IMR-90 (cell line): Measurements from ENCODE around the gene DCC. TPM values are rescaled to one million over a fixed set of nuclear protein-coding genes. Genes with fewer than 3 reads are reported as not detected.

Experiments
- ATAC-seq: fragments of 200-7000 bp; cut with Tn5 transposase; 2 replicates; pipeline ENCODE4 v1.9.1; 2020; ENCODE audit warnings: low read depth, mild to moderate bottlenecking, moderate library complexity
- BruUV-seq: library from RNA; stranded (reverse); fragments of 400-500 nt; replicated peaks from 2 replicates; lab custom pipeline; 2021; lab: Mats Ljungman, UMichigan
- CTCF ChIA-PET: fragments of 300-600 bp; formaldehyde crosslinking; extraction: SDS; loops from one replicate; lab custom pipeline; 2021; ENCODE audit warnings: antibody characterized with exemption; lab: Yijun Ruan, JAX
- POLR2A ChIA-PET: fragments of 300-600 bp; sonication (Branson Sonifier 250); formaldehyde crosslinking; loops from one replicate; lab custom pipeline; 2022; ENCODE audit warnings: antibody characterized with exemption; ENCODE audit not compliant: unreplicated experiment; lab: Charles Lee
- DNase-seq: peaks from one replicate; pipeline ENCODE4 v3.0.0; 2013
- H2AFZ ChIP-seq: replicated peaks from 2 replicates; pipeline ENCODE3; 2013; ENCODE audit warnings: low read length, mild to moderate bottlenecking; ENCODE audit not compliant: poor library complexity
- H2AK5ac ChIP-seq: 2 replicates; pipeline ENCODE4 v1.6.1; 2013; ENCODE audit warnings: low read depth, low read length, inconsistent platforms
- H2AK9ac ChIP-seq: replicated peaks from 2 replicates; pipeline ENCODE3; 2013; ENCODE audit warnings: mild to moderate bottlenecking, low read depth, low read length, moderate library complexity; ENCODE audit not compliant: poor library complexity
- H2BK120ac ChIP-seq: 2 replicates; pipeline ENCODE4 v1.6.1; 2013; ENCODE audit warnings: low read depth, low read length, inconsistent platforms
- H2BK15ac ChIP-seq: 3 replicates; pipeline ENCODE4 v1.6.1; 2013; ENCODE audit warnings: low read depth, low read length, inconsistent platforms
- H2BK20ac ChIP-seq: 2 replicates; pipeline ENCODE4 v1.6.1; 2013; ENCODE audit warnings: low read depth, mild to moderate bottlenecking, inconsistent platforms, low read length, moderate library complexity
- H2BK5ac ChIP-seq: 2 replicates; pipeline ENCODE4 v1.6.1; 2013; ENCODE audit warnings: mild to moderate bottlenecking, low read depth, low read length, inconsistent platforms; ENCODE audit not compliant: poor library complexity, severe bottlenecking
- H3K14ac ChIP-seq: replicated peaks from 2 replicates; pipeline ENCODE4 v1.6.1; 2013; ENCODE audit warnings: low read depth, low read length, inconsistent platforms
- H3K18ac ChIP-seq: 2 replicates; pipeline ENCODE4 v1.6.1; 2013; ENCODE audit warnings: low read depth, low read length, control low read depth
- H3K23ac ChIP-seq: 2 replicates; pipeline ENCODE4 v1.6.1; 2013; ENCODE audit warnings: low read depth, low read length, inconsistent platforms
- H3K27ac ChIP-seq: 2 replicates; pipeline ENCODE4 v1.5.1; 2013; ENCODE audit warnings: mild to moderate bottlenecking, control low read depth, low read length; ENCODE audit not compliant: insufficient read depth
- H3K27me3 ChIP-seq: 2 replicates; pipeline ENCODE4 v1.6.1; 2013; ENCODE audit warnings: low read length; ENCODE audit not compliant: control insufficient read depth, insufficient read depth
- H3K36me3 ChIP-seq: 2 replicates; pipeline ENCODE4 v1.6.1; 2013; ENCODE audit warnings: low read length, mixed read lengths; ENCODE audit not compliant: control insufficient read depth, insufficient read depth
- H3K4ac ChIP-seq: 2 replicates; pipeline ENCODE4 v1.6.1; 2013; ENCODE audit warnings: low read depth, low read length, inconsistent platforms
- H3K4me1 ChIP-seq: 2 replicates; pipeline ENCODE4 v1.6.1; 2013; ENCODE audit warnings: low read length, mixed read lengths; ENCODE audit not compliant: control insufficient read depth, insufficient read depth
- H3K4me2 ChIP-seq: 2 replicates; pipeline ENCODE4 v1.6.1; 2013; ENCODE audit warnings: low read depth, mild to moderate bottlenecking, control low read depth, low read length, moderate library complexity
- H3K4me3 ChIP-seq: 2 replicates; pipeline ENCODE4 v1.5.1; 2013; ENCODE audit warnings: low read depth, mild to moderate bottlenecking, control low read depth, low read length, moderate library complexity; ENCODE audit not compliant: insufficient read depth
- H3K56ac ChIP-seq: 2 replicates; pipeline ENCODE4 v1.6.1; 2013; ENCODE audit warnings: low read length, inconsistent platforms; ENCODE audit not compliant: insufficient read depth; ENCODE audit errors: extremely low read depth
- H3K79me1 ChIP-seq, 2 experiments: 2 replicates each; pipeline ENCODE4 v1.6.1; 2013; ENCODE audit warnings: low read length in 2 of 2, inconsistent platforms in 1 of 2, low read depth in 1 of 2
- H3K9ac ChIP-seq: 2 replicates; pipeline ENCODE4 v1.6.1; 2013; ENCODE audit warnings: low read depth, low read length, control low read depth
- H3K9me1 ChIP-seq: 2 replicates; pipeline ENCODE4 v1.6.1; 2013; ENCODE audit warnings: low read length, inconsistent platforms; ENCODE audit not compliant: insufficient read depth
- H3K9me3 ChIP-seq: 2 replicates; pipeline ENCODE4 v1.6.1; 2013; ENCODE audit warnings: low read length; ENCODE audit not compliant: control insufficient read depth, insufficient read depth
- H4K20me1 ChIP-seq: 2 replicates; pipeline ENCODE4 v1.6.1; 2013; ENCODE audit warnings: low read length, inconsistent platforms; ENCODE audit not compliant: insufficient read depth
- H4K5ac ChIP-seq: 2 replicates; pipeline ENCODE4 v1.6.1; 2013; ENCODE audit warnings: mild to moderate bottlenecking, low read depth, low read length, control low read depth
- H4K8ac ChIP-seq, 2 experiments: 2 replicates each; pipeline ENCODE4 v1.6.1; 2013; ENCODE audit warnings: low read depth in 2 of 2, low read length in 2 of 2, control low read depth in 1 of 2, inconsistent platforms in 1 of 2
- H4K91ac ChIP-seq: 2 replicates; pipeline ENCODE4 v1.6.1; 2013; ENCODE audit warnings: low read depth, low read length, inconsistent platforms; ENCODE audit not compliant: insufficient read depth
- BHLHE40 ChIP-seq: fragments of 150-350 bp; IDR thresholded peaks from 2 replicates; pipeline ENCODE4 v1.6.1; 2016; ENCODE audit warnings: mild to moderate bottlenecking, low read depth, low read length
- CEBPB ChIP-seq: IDR thresholded peaks from 2 replicates; pipeline ENCODE4 v1.6.1; 2012; ENCODE audit warnings: low read depth, low read length, improper control_type of control experiment
- CHD1 ChIP-seq: IDR thresholded peaks from 2 replicates; pipeline ENCODE4 v1.6.1; 2012; ENCODE audit warnings: low read depth, low read length, improper control_type of control experiment
- FOS ChIP-seq: fragments of 150-350 bp; IDR thresholded peaks from 2 replicates; pipeline ENCODE4 v1.6.1; 2016; ENCODE audit warnings: low read depth, low read length
- MAFK ChIP-seq: IDR thresholded peaks from 2 replicates; pipeline ENCODE4 v1.6.1; 2012; ENCODE audit warnings: low read depth, low read length, improper control_type of control experiment
- MAZ ChIP-seq: IDR thresholded peaks from 2 replicates; pipeline ENCODE4 v1.6.1; 2012; ENCODE audit warnings: low read depth, mild to moderate bottlenecking, low read length, improper control_type of control experiment, moderate library complexity, borderline replicate concordance
- MXI1 ChIP-seq: IDR thresholded peaks from 2 replicates; pipeline ENCODE4 v1.6.1; 2012; ENCODE audit warnings: low read depth, mild to moderate bottlenecking, low read length, moderate library complexity, borderline replicate concordance
- NFE2L2 ChIP-seq: fragments of 150-350 bp; IDR thresholded peaks from 2 replicates; pipeline ENCODE4 v1.6.1; 2016; ENCODE audit warnings: low read depth, mild to moderate bottlenecking, low read length
- POLR2A ChIP-seq: IDR thresholded peaks from 2 replicates; pipeline ENCODE4 v1.6.1; 2012; ENCODE audit warnings: mild to moderate bottlenecking, low read depth, low read length
- RAD21 ChIP-seq: IDR thresholded peaks from 2 replicates; pipeline ENCODE4 v1.6.1; 2012; ENCODE audit warnings: low read length, improper control_type of control experiment
- RCOR1 ChIP-seq: IDR thresholded peaks from 2 replicates; pipeline ENCODE4 v1.6.1; 2012; ENCODE audit warnings: mild to moderate bottlenecking, low read length, improper control_type of control experiment; ENCODE audit not compliant: insufficient replicate concordance
- RFX5 ChIP-seq: IDR thresholded peaks from 2 replicates; pipeline ENCODE4 v1.8.0; 2012; ENCODE audit warnings: low read depth, mild to moderate bottlenecking, low read length, moderate library complexity
- SMC3 ChIP-seq: fragments of 150-350 bp; IDR thresholded peaks from 2 replicates; pipeline ENCODE4 v1.6.1; 2016; ENCODE audit warnings: low read depth, mild to moderate bottlenecking, antibody characterized with exemption, low read length, moderate library complexity
- WGBS, 2 experiments: methylation state at CpG; one replicate each; pipeline versions ENCODE4 v1.1.5 to v1.1.7; 2013; ENCODE audit warnings: missing lambda C conversion rate in 2 of 2; ENCODE audit not compliant: insufficient read length in 1 of 2; ENCODE audit errors: extremely low coverage in 2 of 2; 5-methylcytosine and 5-hydroxymethylcytosine counted together
- dilution Hi-C: fragments of 300-500 bp; cut with HindIII; formaldehyde crosslinking; loops from one replicate; pipeline ENCODE4 v1.14.3; 2018; ENCODE audit warnings: low sequenced_read_pairs; ENCODE audit not compliant: unreplicated experiment
- in situ Hi-C: fragments of 300-500 bp; cut with MboI; formaldehyde crosslinking; loops from 3 replicates; pipeline ENCODE4 v1.14.3; 2019; ENCODE audit warnings: low sequenced_read_pairs, inconsistent platforms, mixed read lengths
- intact Hi-C: fragments of 100-400 bp; cut with micrococcal nuclease; formaldehyde crosslinking; loops from 2 replicates; pipeline ENCODE4 v1.10.0; 2022
- polyA plus RNA-seq, 3 experiments: library from polyadenylated mRNA; depleted of rRNA; stranded (reverse); fragments of >200 nt; gene quantifications; 2 replicates each; pipeline ENCODE4 v1.2.3, GENCODE V29; 2012; ENCODE audit warnings: low replicate concordance in 1 of 3
- total RNA-seq: library from RNA; depleted of rRNA; stranded (reverse); fragments of >200 nt; gene quantifications from 2 replicates; pipeline ENCODE4 v1.2.3, GENCODE V29; 2012
- TF ChIP-seq, protein P1 (sequence below): fragments of 150-350 bp; IDR thresholded peaks from 2 replicates; pipeline ENCODE4 v1.6.1; 2017; ENCODE audit warnings: mild to moderate bottlenecking, antibody characterized with exemption, low read length, low read depth
- TF ChIP-seq, protein P2 (sequence below): fragments of 150-350 bp; IDR thresholded peaks from 2 replicates; pipeline ENCODE4 v1.6.1; 2016; ENCODE audit warnings: low read depth, mild to moderate bottlenecking, low read length, moderate library complexity, borderline replicate concordance
- TF ChIP-seq, protein P3 (sequence below): conservative IDR thresholded peaks from 2 replicates; pipeline ENCODE4 v1.5.1; 2012; ENCODE audit warnings: mild to moderate bottlenecking, low read depth, low read length, improper control_type of control experiment

DCC gene
- total and polyA plus RNA-seq, 2 of the 4 experiments (the other 2 are of a cell fraction): 0.31 to 0.54 TPM

DNA sequence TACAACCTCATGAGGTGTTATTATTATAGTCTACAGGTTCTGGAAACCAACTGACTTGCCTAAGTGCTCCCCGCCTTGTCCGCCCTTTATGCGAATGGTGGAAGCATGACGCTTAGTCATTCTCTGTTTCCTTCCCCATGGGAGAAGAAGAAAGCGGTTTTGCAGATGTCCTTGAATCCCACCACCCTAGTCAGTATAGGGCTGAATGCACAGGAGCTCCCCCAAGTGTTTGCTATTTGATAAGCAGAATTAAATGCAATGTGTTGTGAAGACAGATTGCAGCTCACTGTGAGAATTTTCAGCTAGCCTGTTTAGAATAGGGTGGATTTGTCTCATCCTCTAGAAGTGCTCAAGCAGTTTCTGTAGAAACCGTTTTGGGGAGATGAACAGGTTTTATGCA lies 652.0 kb downstream of the DCC start:
- DNase-seq: no peak
- Histone ChIP-seq H3K4me2 (no peak overlapping the region), H3K79me1 (no peaks in the 10 kb centered on the region), H3K14ac (no peak overlapping the region), H4K8ac (no peak overlapping the region), H2BK5ac (no peak overlapping the region), H3K36me3 (no peaks in the 10 kb centered on the region), H4K5ac (no peak overlapping the region), H3K4ac (no peak overlapping the region), H3K27ac (no peak overlapping the region), H4K20me1 (no peaks in the 10 kb centered on the region), H2BK15ac (no peak overlapping the region), H3K4me1 (no peaks in the 10 kb centered on the region), H2BK120ac (no peak overlapping the region), H3K18ac (no peak overlapping the region), H3K4me3 (no peak overlapping the region), H3K9ac (no peak overlapping the region), H2BK20ac (no peak overlapping the region), H4K91ac (no peak overlapping the region), H2AK5ac (no peak overlapping the region), H3K9me3 (peaks cover 3% of the 10 kb centered on the region; the same call in 1 of the 2 replicates), H3K9me1 (no peaks in the 10 kb centered on the region), H3K27me3 (no peaks in the 10 kb centered on the region), H3K23ac (no peak overlapping the region), H2AK9ac (no peak overlapping the region), H3K56ac (no peak overlapping the region), H2AFZ (no peak overlapping the region)
- dilution Hi-C loops: no loop called here
- no TSS peak for BruUV-seq
- in situ Hi-C loops: no loop called here
- TF ChIP-seq, protein P1, sequence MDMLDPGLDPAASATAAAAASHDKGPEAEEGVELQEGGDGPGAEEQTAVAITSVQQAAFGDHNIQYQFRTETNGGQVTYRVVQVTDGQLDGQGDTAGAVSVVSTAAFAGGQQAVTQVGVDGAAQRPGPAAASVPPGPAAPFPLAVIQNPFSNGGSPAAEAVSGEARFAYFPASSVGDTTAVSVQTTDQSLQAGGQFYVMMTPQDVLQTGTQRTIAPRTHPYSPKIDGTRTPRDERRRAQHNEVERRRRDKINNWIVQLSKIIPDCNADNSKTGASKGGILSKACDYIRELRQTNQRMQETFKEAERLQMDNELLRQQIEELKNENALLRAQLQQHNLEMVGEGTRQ: no peak
- TF ChIP-seq MAFK: no peak
- no peak for TF ChIP-seq BHLHE40
- no peak for TF ChIP-seq POLR2A
- TF ChIP-seq, protein P2, sequence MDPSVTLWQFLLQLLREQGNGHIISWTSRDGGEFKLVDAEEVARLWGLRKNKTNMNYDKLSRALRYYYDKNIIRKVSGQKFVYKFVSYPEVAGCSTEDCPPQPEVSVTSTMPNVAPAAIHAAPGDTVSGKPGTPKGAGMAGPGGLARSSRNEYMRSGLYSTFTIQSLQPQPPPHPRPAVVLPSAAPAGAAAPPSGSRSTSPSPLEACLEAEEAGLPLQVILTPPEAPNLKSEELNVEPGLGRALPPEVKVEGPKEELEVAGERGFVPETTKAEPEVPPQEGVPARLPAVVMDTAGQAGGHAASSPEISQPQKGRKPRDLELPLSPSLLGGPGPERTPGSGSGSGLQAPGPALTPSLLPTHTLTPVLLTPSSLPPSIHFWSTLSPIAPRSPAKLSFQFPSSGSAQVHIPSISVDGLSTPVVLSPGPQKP: no peak
- TF ChIP-seq NFE2L2: no peak
- TF ChIP-seq SMC3: no peak
- no peak for TF ChIP-seq MAZ
- no peak for TF ChIP-seq CHD1
- TF ChIP-seq RFX5: no peak
- no peak for TF ChIP-seq FOS
- TF ChIP-seq CEBPB: no peak
- no peak for TF ChIP-seq RAD21
- TF ChIP-seq, protein P3, sequence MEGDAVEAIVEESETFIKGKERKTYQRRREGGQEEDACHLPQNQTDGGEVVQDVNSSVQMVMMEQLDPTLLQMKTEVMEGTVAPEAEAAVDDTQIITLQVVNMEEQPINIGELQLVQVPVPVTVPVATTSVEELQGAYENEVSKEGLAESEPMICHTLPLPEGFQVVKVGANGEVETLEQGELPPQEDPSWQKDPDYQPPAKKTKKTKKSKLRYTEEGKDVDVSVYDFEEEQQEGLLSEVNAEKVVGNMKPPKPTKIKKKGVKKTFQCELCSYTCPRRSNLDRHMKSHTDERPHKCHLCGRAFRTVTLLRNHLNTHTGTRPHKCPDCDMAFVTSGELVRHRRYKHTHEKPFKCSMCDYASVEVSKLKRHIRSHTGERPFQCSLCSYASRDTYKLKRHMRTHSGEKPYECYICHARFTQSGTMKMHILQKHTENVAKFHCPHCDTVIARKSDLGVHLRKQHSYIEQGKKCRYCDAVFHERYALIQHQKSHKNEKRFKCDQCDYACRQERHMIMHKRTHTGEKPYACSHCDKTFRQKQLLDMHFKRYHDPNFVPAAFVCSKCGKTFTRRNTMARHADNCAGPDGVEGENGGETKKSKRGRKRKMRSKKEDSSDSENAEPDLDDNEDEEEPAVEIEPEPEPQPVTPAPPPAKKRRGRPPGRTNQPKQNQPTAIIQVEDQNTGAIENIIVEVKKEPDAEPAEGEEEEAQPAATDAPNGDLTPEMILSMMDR: no peak
- no peak for TF ChIP-seq MXI1
- TF ChIP-seq RCOR1: no peak
- ChIA-PET POLR2A (no interaction called here), CTCF (no interaction called here)
- ATAC-seq: no peak
- intact Hi-C loops: no loop called here
- no CpG with 5 or more reads among the region's 6 CpGs for WGBS, 2 experiments
